GM13976 (cell line): Measurements from ENCODE around the gene C3orf22.

ENCODE experiments used
- DNase-seq: peaks from one replicate; pipeline ENCODE4 v3.0.0; 2012; ENCODE audit warnings: low spot score
- CTCF ChIP-seq: IDR thresholded peaks from 2 replicates; pipeline ENCODE4 v1.5.1; 2012; ENCODE audit warnings: borderline replicate concordance, mild to moderate bottlenecking; ENCODE audit not compliant: insufficient read depth; ENCODE audit errors: extremely low read depth, missing control alignments, control extremely low read depth
- in situ Hi-C: fragments of 300-500 bp; cut with MboI; formaldehyde crosslinking; loops from one replicate; pipeline ENCODE4 v1.12.0; 2022; ENCODE audit warnings: low sequenced_read_pairs, mixed read lengths, inconsistent platforms; ENCODE audit not compliant: unreplicated experiment

C3orf22 gene

GRCh38 chr3:126539558-126540250 is 19.0 kb downstream of the C3orf22 start:
- no peak for DNase-seq
- no peak for TF ChIP-seq CTCF

GRCh38 chr3:126538966-126539365 is 19.8 kb downstream of the C3orf22 start:
- no peak for DNase-seq
- no peak for TF ChIP-seq CTCF
- in situ Hi-C loops: no loop called here

More at GRCh38 chr3:126539558-126540250, 19.0 kb downstream of the C3orf22 start:
- in situ Hi-C loops: no loop called here

GRCh38 chr3:126538316-126538715 is 20.4 kb downstream of the C3orf22 start:
- no peak for TF ChIP-seq CTCF
- no peak for DNase-seq

GRCh38 chr3:126537730-126538281 is 20.9 kb downstream of the C3orf22 start:
- TF ChIP-seq CTCF: no peak
- no peak for DNase-seq
- in situ Hi-C loops: no loop called here

More at GRCh38 chr3:126538316-126538715, 20.4 kb downstream of the C3orf22 start:
- in situ Hi-C loops: no loop called here

GRCh38 chr3:126537116-126537729 is 21.5 kb downstream of the C3orf22 start:
- DNase-seq: no peak
- TF ChIP-seq CTCF: no peak
- in situ Hi-C loops: no loop called here

GRCh38 chr3:126536126-126536525 is 22.6 kb downstream of the C3orf22 start:
- no peak for TF ChIP-seq CTCF
- in situ Hi-C loops: no loop called here
- no peak for DNase-seq
